GM12878 (cell line): ENCODE measurements around the gene AVP.

Source experiments
- CTCF ChIP-seq, 3 experiments: IDR thresholded peaks in 2 of 3; conservative IDR thresholded peaks in 1 of 3; 2 replicates each; pipeline ENCODE4 v1.5.1; 2011; ENCODE audit warnings: low read depth in 3 of 3, low read length in 3 of 3, mild to moderate bottlenecking in 3 of 3, control low read depth in 2 of 3, moderate library complexity in 2 of 3, inconsistent platforms in 1 of 3, mixed read lengths in 1 of 3; ENCODE audit not compliant: control insufficient read depth in 2 of 3, insufficient read depth in 1 of 3; ENCODE audit errors: extremely low read depth in 1 of 3
- HDAC6 ChIP-seq: fragments of 200-600 bp; sonication (generic); IDR thresholded peaks from one replicate; pipeline ENCODE4 v1.8.0; 2017; ENCODE audit warnings: antibody characterized with exemption; ENCODE audit not compliant: unreplicated experiment
- NR2C1 ChIP-seq: fragments of 450-650 bp; IDR thresholded peaks from 2 replicates; pipeline ENCODE4 v1.6.1; 2017; ENCODE audit warnings: antibody characterized with exemption, mild to moderate bottlenecking, moderate library complexity
- POLR2AphosphoS5 ChIP-seq: IDR thresholded peaks from 2 replicates; pipeline ENCODE4 v1.6.1; 2011; ENCODE audit warnings: mild to moderate bottlenecking, low read length, inconsistent platforms
- YY1 ChIP-seq: IDR thresholded peaks from 2 replicates; pipeline ENCODE4 v1.6.1; 2011; ENCODE audit warnings: low read depth, mild to moderate bottlenecking, low read length

- no peak for TF ChIP-seq YY1
- no peak for TF ChIP-seq NR2C1
- no peak for TF ChIP-seq HDAC6
- no peak for TF ChIP-seq POLR2AphosphoS5
- no peak for TF ChIP-seq CTCF (IDR thresholded peaks at IDR 0.05 in 2 of 3, conservative IDR thresholded peaks at IDR 0.05 in 1 of 3; ENCODE audit: control insufficient read depth in 2 of 3, extremely low read depth in 1 of 3, insufficient read depth in 1 of 3, low read depth in 3 of 3, low read length in 3 of 3)
These were observed 25.1 kb upstream of the AVP start for GRCh38 chr20:3109350-3110302.
